Natural killer cell (primary cell): Measurements from ENCODE around the gene DAPP1. TPM values are rescaled to one million over a fixed set of nuclear protein-coding genes. Genes with fewer than 3 reads are reported as not detected.

Experiments used
- ATAC-seq, 3 donors: fragments of 150-1000 bp in 2 of 3; fragments of 200-7000 bp in 1 of 3; cut with Tn5 transposase; 1 replicate in 1 of 3; 2 replicates in 2 of 3; pipeline ENCODE4 v1.10.0; 2021; ENCODE audit warnings: mild to moderate bottlenecking in 2 of 3, moderate library complexity in 2 of 3
- DNase-seq, 2 donors: peaks; one replicate each; pipeline versions ENCODE4 v3.0.0 to v3.0.0-alpha.2; 2013 to 2021; ENCODE audit warnings: mixed read lengths in 1 of 2
- H3K27ac ChIP-seq: one replicate; pipeline ENCODE4 v1.5.1; 2013; ENCODE audit warnings: mild to moderate bottlenecking, low read length
- H3K27me3 ChIP-seq: one replicate; pipeline ENCODE4 v1.6.1; 2013; ENCODE audit warnings: low read length; ENCODE audit not compliant: control insufficient read depth, insufficient read depth
- H3K36me3 ChIP-seq: one replicate; pipeline ENCODE4 v1.6.1; 2013; ENCODE audit warnings: low read length; ENCODE audit not compliant: control insufficient read depth, insufficient read depth
- H3K4me1 ChIP-seq: one replicate; pipeline ENCODE4 v1.6.1; 2013; ENCODE audit warnings: low read length; ENCODE audit not compliant: control insufficient read depth, insufficient read depth
- H3K4me3 ChIP-seq: one replicate; pipeline ENCODE4 v1.5.1; 2013; ENCODE audit warnings: low read length
- H3K9me3 ChIP-seq: one replicate; pipeline ENCODE4 v1.6.1; 2013; ENCODE audit warnings: low read length; ENCODE audit not compliant: control insufficient read depth, insufficient read depth
- H3K27ac Mint-ChIP-seq, 2 donors: one replicate each; pipeline ENCODE4 v1.8.0; 2022; ENCODE audit warnings: mild to moderate bottlenecking in 2 of 2, mixed read lengths in 2 of 2, moderate library complexity in 1 of 2
- H3K27me3 Mint-ChIP-seq, 2 donors: one replicate each; pipeline ENCODE4 v1.8.0; 2022; ENCODE audit warnings: low read depth in 2 of 2, mixed read lengths in 2 of 2
- H3K36me3 Mint-ChIP-seq: one replicate; pipeline ENCODE4 v1.8.0; 2022; ENCODE audit warnings: mixed read lengths
- H3K4me1 Mint-ChIP-seq, 2 donors: one replicate each; pipeline ENCODE4 v1.8.0; 2022; ENCODE audit warnings: mixed read lengths in 2 of 2
- H3K4me3 Mint-ChIP-seq: one replicate; pipeline ENCODE4 v1.8.0; 2022; ENCODE audit warnings: mild to moderate bottlenecking, moderate library complexity, mixed read lengths
- H3K9me3 Mint-ChIP-seq, 2 donors: one replicate each; pipeline ENCODE4 v1.8.0; 2022; ENCODE audit warnings: mixed read lengths in 2 of 2
- CTCF ChIP-seq: fragments of 200-600 bp; IDR thresholded peaks from one replicate; pipeline ENCODE4 v1.8.0; 2022; ENCODE audit warnings: antibody characterized with exemption
- WGBS: methylation state at CpG from one replicate; pipeline ENCODE4 v1.1.7; 2013; ENCODE audit warnings: missing lambda C conversion rate; ENCODE audit not compliant: insufficient coverage; 5-methylcytosine and 5-hydroxymethylcytosine counted together
- intact Hi-C: fragments of 100-400 bp; cut with micrococcal nuclease; formaldehyde crosslinking; loops from one replicate; pipeline ENCODE4 v1.14.2; 2022
- total RNA-seq, 4 donors: library from RNA; stranded (reverse); fragments of 120-200 nt in 1 of 4; gene quantifications; one replicate each; pipeline versions ENCODE4 v1.2.3 to v1.2.4, GENCODE V29; 2013 to 2022

The DAPP1 gene
- total RNA-seq, 3 donors from 2014 or later (not counting 1 experiment from before 2014, with no cell fraction given): 5.9 to 7.3 (median 6.8) TPM

GRCh38 chr4:99868126-99868596 is 51.5 kb downstream of the DAPP1 start:
- H3K36me3 ChIP-seq: peaks cover 24% of the 10 kb centered on the region
- Mint-ChIP-seq H3K27ac (no peak overlapping the region), H3K36me3 (no peaks in the 10 kb centered on the region), H3K4me1 (no peaks in the 10 kb centered on the region), H3K9me3 (no peaks in the 10 kb centered on the region), H3K27me3 (no peaks in the 10 kb centered on the region), H3K4me3 (no peak overlapping the region)
- H3K4me3 ChIP-seq: no peak overlapping the region
- H3K27ac ChIP-seq: no peak overlapping the region
- 95% methylated on average over 8 of the region's 8 CpGs for WGBS
- no peaks in the 10 kb centered on the region for H3K4me1 ChIP-seq
- TF ChIP-seq CTCF: no peak
- ATAC-seq (no peak), DNase-seq (no peak)
- no peaks in the 10 kb centered on the region for H3K27me3 ChIP-seq
- H3K9me3 ChIP-seq: no peaks in the 10 kb centered on the region
- intact Hi-C loops: no loop called here

- Mint-ChIP-seq H3K27ac (no peak overlapping the region), H3K4me3 (no peak overlapping the region), H3K4me1 (no peaks in the 10 kb centered on the region), H3K27me3 (no peaks in the 10 kb centered on the region), H3K36me3 (no peaks in the 10 kb centered on the region), H3K9me3 (no peaks in the 10 kb centered on the region)
- Histone ChIP-seq H3K4me3 (no peak overlapping the region), H3K4me1 (no peaks in the 10 kb centered on the region), H3K27me3 (no peaks in the 10 kb centered on the region), H3K27ac (no peak overlapping the region), H3K9me3 (no peaks in the 10 kb centered on the region), H3K36me3 (peaks cover 12% of the 10 kb centered on the region)
- DNase-seq (no peak), ATAC-seq (no peak)
- intact Hi-C loops: no loop called here
- no peak for TF ChIP-seq CTCF
These were observed 55.9 kb downstream of the DAPP1 start for GRCh38 chr4:99872570-99872969.

GRCh38 chr4:99875071-99875470 is 58.4 kb downstream of the DAPP1 start:
- ATAC-seq (no peak), DNase-seq (no peak)
- intact Hi-C loops: no loop called here
- Histone ChIP-seq H3K27ac (no peak overlapping the region), H3K27me3 (no peaks in the 10 kb centered on the region), H3K36me3 (peaks cover 31% of the 10 kb centered on the region), H3K9me3 (no peaks in the 10 kb centered on the region), H3K4me3 (no peak overlapping the region), H3K4me1 (no peaks in the 10 kb centered on the region)
- no peak for TF ChIP-seq CTCF
- Mint-ChIP-seq H3K36me3 (peaks cover 10% of the 10 kb centered on the region), H3K27ac (no peak overlapping the region), H3K27me3 (no peaks in the 10 kb centered on the region), H3K9me3 (no peaks in the 10 kb centered on the region), H3K4me3 (no peak overlapping the region), H3K4me1 (no peaks in the 10 kb centered on the region)

GRCh38 chr4:99876946-99877345 is 60.3 kb downstream of the DAPP1 start:
- intact Hi-C loops: no loop called here
- H3K4me1 ChIP-seq: no peaks in the 10 kb centered on the region
- TF ChIP-seq CTCF: no peak
- no peaks in the 10 kb centered on the region for H3K9me3 ChIP-seq
- DNase-seq (no peak), ATAC-seq (no peak)
- H3K27ac ChIP-seq: no peak overlapping the region
- no peaks in the 10 kb centered on the region for H3K27me3 ChIP-seq
- no peaks in the 10 kb centered on the region for H3K4me1 Mint-ChIP-seq
- 91% methylated on average over 3 of the region's 3 CpGs for WGBS
- H3K9me3 Mint-ChIP-seq: no peaks in the 10 kb centered on the region
- H3K4me3 ChIP-seq: no peak overlapping the region
- peaks cover 44% of the 10 kb centered on the region for H3K36me3 ChIP-seq
- H3K36me3 Mint-ChIP-seq: peaks cover 15% of the 10 kb centered on the region
- H3K27ac Mint-ChIP-seq: no peak overlapping the region
- H3K4me3 Mint-ChIP-seq: no peak overlapping the region
- no peaks in the 10 kb centered on the region for H3K27me3 Mint-ChIP-seq
